IPS DF 6.9 (cell line): ENCODE results near the gene RASL11A.
A peak's percentile ranks its signal among the peaks of the same experiment; 100 is the strongest.

Experiments used
- DNase-seq: peaks from one replicate; pipeline ENCODE4 v3.0.0-alpha.2; 2013; ENCODE audit warnings: low read depth, low spot score
- H3K27ac ChIP-seq: one replicate; pipeline ENCODE4 v1.5.1; 2013; ENCODE audit warnings: low read length, control low read depth
- H3K27me3 ChIP-seq: 2 replicates; pipeline ENCODE4 v1.6.1; 2013; ENCODE audit warnings: mild to moderate bottlenecking, low read length; ENCODE audit not compliant: control insufficient read depth, insufficient read depth
- H3K36me3 ChIP-seq: 2 replicates; pipeline ENCODE4 v1.6.1; 2013; ENCODE audit warnings: low read length; ENCODE audit not compliant: control insufficient read depth, insufficient read depth
- H3K4me1 ChIP-seq: 2 replicates; pipeline ENCODE4 v1.6.1; 2013; ENCODE audit warnings: low read length; ENCODE audit not compliant: control insufficient read depth, insufficient read depth
- H3K4me3 ChIP-seq: 2 replicates; pipeline ENCODE4 v1.5.1; 2013; ENCODE audit warnings: mild to moderate bottlenecking, low read length
- H3K9me3 ChIP-seq: 2 replicates; pipeline ENCODE4 v1.6.1; 2013; ENCODE audit warnings: low read length, inconsistent platforms; ENCODE audit not compliant: control insufficient read depth, insufficient read depth
- WGBS: extraction: QIAGEN DNeasy Blood & Tissue Kit; methylation state at CpG from one replicate; pipeline ENCODE4 v1.1.7; 2013; ENCODE audit warnings: mixed read lengths, missing lambda C conversion rate; ENCODE audit not compliant: insufficient read length, insufficient coverage; 5-methylcytosine and 5-hydroxymethylcytosine counted together

Gene RASL11A

DNA sequence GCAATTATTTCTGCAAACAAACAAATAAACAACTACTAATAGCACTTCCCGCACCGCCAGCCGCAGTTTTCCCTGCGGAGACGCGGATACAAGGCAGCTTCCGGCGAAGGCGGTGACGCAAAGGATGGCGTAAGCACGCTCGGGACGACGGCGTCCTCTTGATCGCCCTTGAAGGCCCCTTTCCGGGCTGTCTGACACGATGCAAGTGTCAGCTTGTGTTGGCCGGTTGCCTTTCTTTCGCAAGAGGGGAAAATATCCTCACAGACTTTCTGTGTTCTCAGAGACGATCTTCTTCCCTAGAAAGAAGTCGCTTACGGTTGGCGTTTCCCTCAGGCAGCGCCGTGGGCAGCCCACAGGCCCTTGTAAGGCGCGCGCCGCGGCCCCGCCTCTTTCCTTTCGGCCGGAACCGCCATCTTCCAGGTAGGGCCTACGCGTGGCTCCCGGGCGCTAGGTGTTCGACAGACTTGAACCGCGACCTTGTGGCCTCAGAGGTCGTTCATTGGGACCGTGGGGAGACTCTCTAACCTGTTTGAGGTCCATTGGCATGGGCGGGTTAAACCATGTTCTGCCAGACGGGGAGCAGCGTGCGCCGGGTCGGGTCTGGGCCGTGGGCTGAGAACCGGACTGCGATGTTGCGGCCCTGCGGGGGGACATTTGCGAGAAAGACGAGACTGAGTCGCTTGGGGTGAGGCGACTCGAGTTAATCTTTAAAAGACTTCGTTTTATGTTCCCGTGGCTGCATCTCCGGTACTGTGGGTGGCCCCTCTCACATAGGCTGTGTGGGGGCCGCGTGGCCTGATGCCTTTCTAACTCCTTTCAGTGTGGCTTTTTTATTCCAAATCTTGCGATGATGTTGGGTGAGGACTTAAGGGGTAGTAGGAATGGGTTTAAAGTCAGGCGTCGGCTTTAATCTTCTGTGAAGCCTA lies 19.2 kb upstream of the RASL11A start, which contains the start of gene RPL21:
TSS of gene RPL21 (plus strand) at position 393 of the 926 bp plus-strand sequence. CDS start 2,219 bp downstream, outside the sequence.
- no peak within 1 kb of the TSS for H3K27ac ChIP-seq
- no CpG with 5 or more reads among the region's 69 CpGs for WGBS
- H3K4me1 ChIP-seq = no peaks in the 10 kb centered on the region
- H3K36me3 ChIP-seq = peaks cover 10% of the 10 kb centered on the region; the same call in 1 of the 2 replicates
- peak; percentile 93 for DNase-seq
- no peaks in the 10 kb centered on the region for H3K9me3 ChIP-seq
- H3K4me3 ChIP-seq = peak within 1 kb of the TSS; percentile 68
- H3K27me3 ChIP-seq = no peaks in the 10 kb centered on the region

DNA sequence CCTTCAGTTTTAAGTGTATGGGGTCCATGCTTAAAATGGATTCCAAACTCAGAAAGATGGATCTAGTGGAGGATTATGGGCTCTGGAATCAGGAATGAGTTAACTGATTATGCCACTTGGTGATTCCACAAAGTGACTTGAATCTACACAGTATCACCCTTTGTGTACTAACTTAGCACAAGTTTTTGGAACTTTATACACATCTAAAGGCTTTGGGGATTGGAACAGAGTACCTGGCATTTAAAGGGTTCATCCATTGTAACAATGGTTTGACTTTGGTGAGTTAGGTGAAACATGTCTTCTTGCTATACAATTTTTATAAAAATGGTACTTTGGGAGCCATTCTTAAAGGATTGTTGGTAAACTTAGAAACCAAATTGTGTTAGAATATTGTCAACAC lies 18.2 kb upstream of the RASL11A start:
- H3K4me1 ChIP-seq = no peaks in the 10 kb centered on the region
- peak overlapping the region; percentile 68; the same call in 1 of the 2 replicates for H3K4me3 ChIP-seq
- peaks cover 17% of the 10 kb centered on the region; the same call in 1 of the 2 replicates for H3K36me3 ChIP-seq
- no peaks in the 10 kb centered on the region for H3K27me3 ChIP-seq
- no peak overlapping the region for H3K27ac ChIP-seq
- no peak for DNase-seq
- no peaks in the 10 kb centered on the region for H3K9me3 ChIP-seq

DNA sequence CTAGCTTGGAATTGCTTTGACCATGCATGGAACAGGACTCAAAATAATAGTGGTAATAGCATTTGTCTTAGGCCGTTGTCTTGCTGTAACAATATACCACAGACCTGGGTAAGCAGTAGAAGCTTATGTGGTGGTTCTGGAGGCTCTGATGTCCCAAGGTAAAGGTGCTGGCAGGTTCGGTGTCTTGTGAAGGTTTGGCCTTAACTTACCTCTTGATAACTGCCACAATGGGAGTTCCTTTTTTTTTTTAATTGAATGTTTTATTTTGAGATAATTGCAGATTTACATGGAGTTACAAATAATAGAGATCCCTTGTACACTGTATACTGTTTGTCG lies 13.4 kb upstream of the RASL11A start:
- Histone ChIP-seq H3K27ac (no peak overlapping the region), H3K36me3 (peaks cover 27% of the 10 kb centered on the region; the same call in 1 of the 2 replicates), H3K4me3 (no peak overlapping the region), H3K27me3 (no peaks in the 10 kb centered on the region), H3K9me3 (no peaks in the 10 kb centered on the region), H3K4me1 (no peaks in the 10 kb centered on the region)
- no peak for DNase-seq
- no CpG with 5 or more reads among the region's 3 CpGs for WGBS

DNA sequence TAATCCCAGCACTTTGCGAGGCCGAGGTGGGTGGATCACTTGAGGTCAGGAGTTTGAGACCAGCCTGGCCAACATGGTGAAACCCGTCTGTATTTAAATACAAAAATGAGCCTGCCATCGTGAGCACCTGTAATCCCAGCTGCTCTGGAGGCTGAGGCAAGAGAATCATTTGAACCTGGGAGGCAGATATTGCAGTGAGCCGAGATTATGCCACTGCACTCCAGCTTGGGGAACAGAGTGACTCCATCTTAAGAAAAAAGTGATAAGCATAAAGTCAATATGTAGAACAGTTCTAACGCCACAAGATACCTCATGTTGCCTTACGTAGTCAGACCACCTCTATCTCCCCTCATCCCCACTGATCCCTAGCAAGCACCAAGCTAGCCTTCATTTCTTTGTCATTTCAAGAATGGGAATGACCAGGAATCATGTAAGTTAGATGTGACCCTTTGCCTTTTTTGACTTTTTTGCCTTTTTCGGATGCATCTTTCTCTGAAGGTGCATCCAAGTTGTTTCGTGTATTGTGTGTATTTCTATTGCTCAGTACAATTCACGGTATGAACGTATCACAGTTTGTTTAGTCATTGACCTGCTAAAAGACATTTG lies 12.9 kb upstream of the RASL11A start:
- Histone ChIP-seq H3K4me3 (no peak overlapping the region), H3K27ac (no peak overlapping the region), H3K27me3 (no peaks in the 10 kb centered on the region), H3K9me3 (no peaks in the 10 kb centered on the region), H3K36me3 (peaks cover 27% of the 10 kb centered on the region; the same call in 1 of the 2 replicates), H3K4me1 (no peaks in the 10 kb centered on the region)
- WGBS = no CpG with 5 or more reads among the region's 11 CpGs
- DNase-seq = no peak

DNA sequence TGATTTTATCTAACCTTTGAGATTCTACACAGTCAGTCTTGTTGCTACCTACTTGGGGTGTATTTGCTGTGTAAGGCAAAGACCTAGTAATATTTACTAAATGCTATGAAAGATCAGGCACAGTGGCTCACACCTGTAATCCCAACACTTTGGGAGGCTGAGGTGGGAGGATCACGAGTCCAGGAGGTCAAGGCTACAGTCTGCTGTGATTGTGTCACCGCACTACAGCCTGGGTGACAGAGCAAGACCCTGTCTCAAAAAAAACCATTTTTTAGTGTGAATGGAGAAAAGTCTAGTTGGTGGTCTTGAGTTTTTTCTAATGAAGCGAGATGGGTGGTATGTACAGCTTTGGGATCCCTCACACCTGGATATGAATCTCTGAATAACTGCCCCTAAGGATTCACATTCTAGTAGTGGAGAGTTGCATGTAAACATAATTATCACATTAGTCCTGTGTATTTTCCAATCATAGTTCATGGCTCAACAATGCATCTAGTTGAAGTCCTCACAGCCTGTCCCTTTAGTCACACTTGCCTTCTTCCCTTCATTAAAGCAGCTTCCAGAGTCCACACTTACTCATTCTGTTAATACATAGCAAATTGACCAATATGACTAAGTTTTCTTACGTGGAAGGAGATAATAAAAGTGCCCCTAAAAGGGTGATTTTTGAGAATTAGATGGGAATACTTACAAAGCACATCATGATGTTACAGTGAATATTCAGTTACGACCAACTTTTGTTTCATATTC lies 11.8 kb upstream of the RASL11A start:
- H3K9me3 ChIP-seq = no peaks in the 10 kb centered on the region
- H3K4me3 ChIP-seq = no peak overlapping the region
- H3K4me1 ChIP-seq = no peaks in the 10 kb centered on the region
- H3K27me3 ChIP-seq = no peaks in the 10 kb centered on the region
- WGBS = no CpG with 5 or more reads among the region's 5 CpGs
- H3K27ac ChIP-seq = no peak overlapping the region
- DNase-seq = no peak
- H3K36me3 ChIP-seq = peaks cover 27% of the 10 kb centered on the region; the same call in 1 of the 2 replicates

DNA sequence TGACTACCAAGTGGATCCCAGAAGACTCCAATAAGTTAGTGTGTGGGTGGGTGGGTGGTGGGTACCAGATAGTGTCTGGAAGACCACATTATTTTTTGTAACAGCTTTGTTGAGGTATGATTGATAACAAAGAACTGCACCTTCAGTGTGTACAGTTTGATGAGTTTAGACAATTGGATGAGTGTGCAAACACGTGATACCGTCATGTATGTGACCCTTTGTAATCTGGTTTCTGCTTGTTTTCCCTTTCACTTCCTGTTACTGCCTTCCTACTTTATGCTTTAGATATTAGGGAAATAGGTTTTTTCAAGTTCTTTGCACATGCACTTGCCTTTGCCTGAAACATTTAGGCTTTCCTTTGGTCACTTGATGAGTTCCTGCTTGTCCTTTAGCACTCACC lies 10.8 kb upstream of the RASL11A start:
- no peak for DNase-seq
- no peaks in the 10 kb centered on the region for H3K4me1 ChIP-seq
- no peaks in the 10 kb centered on the region for H3K9me3 ChIP-seq
- H3K36me3 ChIP-seq = peaks cover 24% of the 10 kb centered on the region; the same call in 1 of the 2 replicates
- WGBS = no CpG with 5 or more reads among the region's 2 CpGs
- no peaks in the 10 kb centered on the region for H3K27me3 ChIP-seq
- H3K4me3 ChIP-seq = no peak overlapping the region
- H3K27ac ChIP-seq = no peak overlapping the region

DNA sequence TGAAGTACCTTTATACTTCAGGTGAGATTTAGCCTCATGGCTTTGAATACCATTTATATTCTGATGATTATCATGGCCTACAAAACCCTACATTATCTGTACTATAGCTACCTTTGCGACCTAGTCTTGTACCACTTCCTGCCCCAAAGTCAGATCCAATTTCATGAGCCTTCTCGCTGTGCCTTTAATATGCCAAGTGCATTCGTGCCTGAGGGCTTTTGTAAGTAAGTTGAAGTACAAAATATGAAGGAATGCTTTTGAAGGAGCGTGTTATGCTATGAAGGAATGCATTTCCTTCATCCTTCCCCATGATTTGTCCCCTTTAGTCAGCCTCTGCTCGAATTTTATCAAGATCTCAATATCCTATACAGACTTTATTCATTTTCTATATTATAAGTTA lies 9.2 kb upstream of the RASL11A start:
- no peak for DNase-seq
- Histone ChIP-seq H3K27ac (no peak overlapping the region), H3K4me3 (no peak overlapping the region), H3K9me3 (no peaks in the 10 kb centered on the region), H3K4me1 (no peaks in the 10 kb centered on the region), H3K27me3 (no peaks in the 10 kb centered on the region), H3K36me3 (peaks cover 17% of the 10 kb centered on the region; the same call in 1 of the 2 replicates)
- no CpG with 5 or more reads among the region's 5 CpGs for WGBS

DNA sequence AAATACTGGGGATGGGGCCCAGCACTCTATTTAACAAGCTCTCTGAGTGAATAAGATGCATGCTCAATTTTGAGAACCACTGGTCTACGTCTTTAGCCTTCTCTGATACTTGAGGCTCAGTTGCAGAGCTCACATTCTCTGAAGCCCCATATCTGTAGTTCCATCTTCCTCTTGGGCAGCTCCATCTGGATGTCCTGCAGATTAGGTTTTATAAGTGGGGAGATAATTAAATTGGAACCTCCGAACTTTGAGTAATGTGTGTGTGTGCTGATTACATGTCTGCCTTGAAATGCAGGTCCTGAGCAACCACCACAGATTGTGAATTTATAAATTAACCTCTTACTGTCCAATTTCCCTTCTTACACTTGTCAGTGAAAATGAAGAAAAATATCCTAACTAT lies 7.2 kb upstream of the RASL11A start:
- Histone ChIP-seq H3K27ac (no peak overlapping the region), H3K36me3 (peaks cover 2% of the 10 kb centered on the region; the same call in 1 of the 2 replicates), H3K9me3 (no peaks in the 10 kb centered on the region), H3K4me3 (no peak overlapping the region), H3K4me1 (no peaks in the 10 kb centered on the region), H3K27me3 (no peaks in the 10 kb centered on the region)
- no CpG with 5 or more reads among the region's 2 CpGs for WGBS
- no peak for DNase-seq

DNA sequence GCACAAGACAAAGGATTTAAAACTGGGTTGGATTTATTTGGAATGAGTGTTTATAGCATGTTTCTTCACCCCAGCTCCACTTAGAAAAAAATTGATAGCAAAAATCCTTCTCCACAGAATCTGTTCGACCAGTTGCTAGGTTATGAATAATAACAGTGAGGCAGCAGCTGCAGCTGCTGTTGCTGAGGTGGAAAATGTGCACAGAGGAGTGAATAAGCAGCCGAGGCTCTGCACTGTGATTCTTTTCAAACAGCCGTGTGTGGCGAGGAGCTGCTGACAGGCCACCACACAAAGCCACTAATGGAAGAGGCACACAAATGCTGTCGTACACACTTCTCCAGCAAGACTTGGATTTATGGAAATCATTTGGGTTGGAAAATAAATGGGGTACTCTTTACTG lies 6.4 kb upstream of the RASL11A start:
- no CpG with 5 or more reads among the region's 5 CpGs for WGBS
- DNase-seq = no peak
- no peaks in the 10 kb centered on the region for H3K9me3 ChIP-seq

DNA sequence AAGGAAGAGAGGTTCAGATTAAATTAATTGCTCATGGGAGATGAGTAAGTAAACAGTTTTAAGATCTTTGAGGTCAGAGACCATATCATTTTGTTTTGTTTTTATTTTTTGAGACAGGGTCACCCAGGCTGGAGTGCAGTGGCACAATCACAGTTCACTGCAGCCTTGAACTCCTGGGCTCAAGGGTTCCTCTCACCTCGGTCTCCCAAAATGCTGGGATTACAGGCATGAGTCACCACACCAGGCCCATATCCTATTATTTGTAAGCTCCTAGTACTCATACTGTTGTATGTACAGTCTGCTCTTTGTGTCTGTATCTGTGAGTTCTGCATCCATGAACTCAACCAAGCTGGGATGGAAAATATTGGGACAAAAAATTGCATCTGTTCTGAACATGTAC lies 6.0 kb upstream of the RASL11A start:
- no peaks in the 10 kb centered on the region for H3K4me1 ChIP-seq
- WGBS = no CpG with 5 or more reads among the region's 1 CpG
- H3K27ac ChIP-seq = no peak overlapping the region
- no peaks in the 10 kb centered on the region for H3K27me3 ChIP-seq
- no peak overlapping the region for H3K4me3 ChIP-seq
- no peaks in the 10 kb centered on the region for H3K9me3 ChIP-seq
- DNase-seq = no peak
- no peaks in the 10 kb centered on the region for H3K36me3 ChIP-seq

More for the DNA sequence above, 6.4 kb upstream of the RASL11A start:
- H3K27me3 ChIP-seq = no peaks in the 10 kb centered on the region
- H3K27ac ChIP-seq = no peak overlapping the region
- H3K4me3 ChIP-seq = no peak overlapping the region
- H3K36me3 ChIP-seq = no peaks in the 10 kb centered on the region
- no peaks in the 10 kb centered on the region for H3K4me1 ChIP-seq
